HUES48 (cell line): ENCODE results near the gene CFB.
"Not testable (repeated sequence)": the region's sequence is repeated elsewhere in the genome, so short reads cannot be mapped to it uniquely, and the experiment has no call there.

ENCODE experiments used
- H3K27ac ChIP-seq: one replicate; pipeline ENCODE4 v1.7.0; 2013; ENCODE audit warnings: low read depth, low read length, inconsistent platforms
- H3K27me3 ChIP-seq: 2 replicates; pipeline ENCODE4 v1.6.1; 2013; ENCODE audit warnings: mild to moderate bottlenecking, low read length; ENCODE audit not compliant: control insufficient read depth, insufficient read depth
- H3K36me3 ChIP-seq: 2 replicates; pipeline ENCODE4 v1.6.1; 2013; ENCODE audit warnings: low read length; ENCODE audit not compliant: control insufficient read depth, insufficient read depth
- H3K4me1 ChIP-seq: 2 replicates; pipeline ENCODE4 v1.6.1; 2013; ENCODE audit warnings: mild to moderate bottlenecking, low read length; ENCODE audit not compliant: control insufficient read depth, insufficient read depth
- H3K4me3 ChIP-seq: 2 replicates; pipeline ENCODE4 v1.5.1; 2013; ENCODE audit warnings: mild to moderate bottlenecking, low read depth, low read length
- H3K9ac ChIP-seq: 2 replicates; pipeline ENCODE4 v1.6.1; 2013; ENCODE audit warnings: mild to moderate bottlenecking, low read depth, low read length, moderate library complexity
- H3K9me3 ChIP-seq: 2 replicates; pipeline ENCODE4 v1.6.1; 2013; ENCODE audit warnings: low read length; ENCODE audit not compliant: control insufficient read depth, insufficient read depth

CFB gene

GRCh38 chr6:31976065-31976464 lies 30.2 kb downstream of the CFB start:
- H3K9me3 ChIP-seq, H3K27ac ChIP-seq, H3K36me3 ChIP-seq, H3K27me3 ChIP-seq, H3K4me3 ChIP-seq, H3K9ac ChIP-seq, H3K4me1 ChIP-seq: not testable (repeated sequence)

GRCh38 chr6:31977816-31978431 lies 32.0 kb downstream of the CFB start:
- H3K27ac ChIP-seq: no peak overlapping the region

GRCh38 chr6:31978831-31979230 lies 32.9 kb downstream of the CFB start:
- no peaks in the 10 kb centered on the region for H3K27me3 ChIP-seq
- H3K36me3 ChIP-seq: peaks cover 7% of the 10 kb centered on the region; the same call in 1 of the 2 replicates
- no peak overlapping the region for H3K9ac ChIP-seq
- H3K4me1 ChIP-seq: no peaks in the 10 kb centered on the region
- H3K4me3 ChIP-seq: no peak overlapping the region
- H3K9me3 ChIP-seq: no peaks in the 10 kb centered on the region
- no peak overlapping the region for H3K27ac ChIP-seq

More at GRCh38 chr6:31977816-31978431, 32.0 kb downstream of the CFB start:
- H3K36me3 ChIP-seq: peaks cover 7% of the 10 kb centered on the region; the same call in 1 of the 2 replicates
- no peak overlapping the region for H3K9ac ChIP-seq
- H3K9me3 ChIP-seq: no peaks in the 10 kb centered on the region
- H3K4me1 ChIP-seq: no peaks in the 10 kb centered on the region
- H3K4me3 ChIP-seq: no peak overlapping the region
- no peaks in the 10 kb centered on the region for H3K27me3 ChIP-seq

GRCh38 chr6:31979238-31979898 lies 33.5 kb downstream of the CFB start:
- peaks cover 7% of the 10 kb centered on the region; the same call in 1 of the 2 replicates for H3K36me3 ChIP-seq
- H3K9ac ChIP-seq: no peak overlapping the region
- H3K9me3 ChIP-seq: no peaks in the 10 kb centered on the region
- H3K4me1 ChIP-seq: no peaks in the 10 kb centered on the region
- H3K27me3 ChIP-seq: no peaks in the 10 kb centered on the region
- no peak overlapping the region for H3K27ac ChIP-seq
- H3K4me3 ChIP-seq: no peak overlapping the region

GRCh38 chr6:31980195-31980876 lies 34.4 kb downstream of the CFB start:
- H3K4me3 ChIP-seq, H3K27ac ChIP-seq, H3K9me3 ChIP-seq, H3K9ac ChIP-seq, H3K27me3 ChIP-seq, H3K4me1 ChIP-seq, H3K36me3 ChIP-seq: not testable (repeated sequence)

- not testable (repeated sequence) for H3K9ac ChIP-seq, H3K36me3 ChIP-seq, H3K4me3 ChIP-seq, H3K4me1 ChIP-seq, H3K27ac ChIP-seq, H3K27me3 ChIP-seq, H3K9me3 ChIP-seq
Measured at GRCh38 chr6:31980998-31981397, 35.1 kb downstream of the CFB start.

GRCh38 chr6:31981744-31982143 lies 35.8 kb downstream of the CFB start, which contains the start of gene C4A:
C4A (plus strand) TSS chr6:31982057; CDS start chr6:31982108, 51 bp downstream.
- not testable (repeated sequence) for H3K9ac ChIP-seq, H3K4me3 ChIP-seq, H3K4me1 ChIP-seq, H3K27ac ChIP-seq, H3K36me3 ChIP-seq, H3K27me3 ChIP-seq, H3K9me3 ChIP-seq

GRCh38 chr6:31989363-31989762 lies 43.5 kb downstream of the CFB start:
- not testable (repeated sequence) for H3K9me3 ChIP-seq, H3K4me3 ChIP-seq, H3K36me3 ChIP-seq, H3K9ac ChIP-seq, H3K27me3 ChIP-seq, H3K27ac ChIP-seq, H3K4me1 ChIP-seq

GRCh38 chr6:31994421-31994820 lies 48.5 kb downstream of the CFB start:
- not testable (repeated sequence) for H3K9me3 ChIP-seq, H3K4me1 ChIP-seq, H3K9ac ChIP-seq, H3K4me3 ChIP-seq, H3K27ac ChIP-seq, H3K27me3 ChIP-seq, H3K36me3 ChIP-seq

GRCh38 chr6:31996385-31996784 lies 50.5 kb downstream of the CFB start:
- not testable (repeated sequence) for H3K27me3 ChIP-seq, H3K27ac ChIP-seq, H3K4me3 ChIP-seq, H3K4me1 ChIP-seq, H3K9ac ChIP-seq, H3K9me3 ChIP-seq, H3K36me3 ChIP-seq
